OCI-LY7 (cell line): ENCODE measurements around the gene IQCK.

Experiments
- EZH2phosphoT487 ChIP-seq: fragments of 200-600 bp; sonication (generic); IDR thresholded peaks from 2 replicates; pipeline ENCODE4 v1.6.1; 2018; ENCODE audit warnings: low read depth, borderline replicate concordance, mild to moderate bottlenecking, mixed run types, antibody characterized with exemption, low read length, moderate library complexity, mixed read lengths
- TF ChIP-seq, protein P1 (sequence below): fragments of 200-600 bp; sonication (generic); conservative IDR thresholded peaks from 2 replicates; pipeline ENCODE4 v1.5.1; 2014; ENCODE audit warnings: mild to moderate bottlenecking, antibody characterized with exemption, low read length, moderate library complexity, mixed read lengths

DNA sequence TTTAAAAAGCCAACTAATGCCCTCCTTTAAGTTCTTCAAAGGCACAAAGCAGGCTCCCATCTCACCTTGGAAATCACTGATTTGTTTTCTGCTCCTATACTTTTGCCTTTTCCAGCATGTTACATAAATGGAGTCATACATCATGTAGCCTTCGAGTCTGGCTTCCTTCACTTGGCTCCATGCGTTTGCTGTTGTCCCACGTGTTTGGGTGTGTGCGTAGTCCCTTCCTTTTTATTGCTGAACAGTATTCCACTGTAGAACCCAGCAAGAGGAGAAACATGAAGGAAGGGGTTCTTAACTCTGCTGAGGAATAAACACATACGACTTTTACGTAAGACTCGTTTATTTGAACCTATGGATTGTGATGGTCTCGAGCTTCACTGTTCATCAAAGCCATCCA, 84.5 kb downstream of the IQCK start:
- TF ChIP-seq, protein P1, sequence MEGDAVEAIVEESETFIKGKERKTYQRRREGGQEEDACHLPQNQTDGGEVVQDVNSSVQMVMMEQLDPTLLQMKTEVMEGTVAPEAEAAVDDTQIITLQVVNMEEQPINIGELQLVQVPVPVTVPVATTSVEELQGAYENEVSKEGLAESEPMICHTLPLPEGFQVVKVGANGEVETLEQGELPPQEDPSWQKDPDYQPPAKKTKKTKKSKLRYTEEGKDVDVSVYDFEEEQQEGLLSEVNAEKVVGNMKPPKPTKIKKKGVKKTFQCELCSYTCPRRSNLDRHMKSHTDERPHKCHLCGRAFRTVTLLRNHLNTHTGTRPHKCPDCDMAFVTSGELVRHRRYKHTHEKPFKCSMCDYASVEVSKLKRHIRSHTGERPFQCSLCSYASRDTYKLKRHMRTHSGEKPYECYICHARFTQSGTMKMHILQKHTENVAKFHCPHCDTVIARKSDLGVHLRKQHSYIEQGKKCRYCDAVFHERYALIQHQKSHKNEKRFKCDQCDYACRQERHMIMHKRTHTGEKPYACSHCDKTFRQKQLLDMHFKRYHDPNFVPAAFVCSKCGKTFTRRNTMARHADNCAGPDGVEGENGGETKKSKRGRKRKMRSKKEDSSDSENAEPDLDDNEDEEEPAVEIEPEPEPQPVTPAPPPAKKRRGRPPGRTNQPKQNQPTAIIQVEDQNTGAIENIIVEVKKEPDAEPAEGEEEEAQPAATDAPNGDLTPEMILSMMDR = no peak
- no peak for TF ChIP-seq EZH2phosphoT487
